Neural crest cell (in vitro differentiated cells): Measurements from ENCODE around the gene GLP1R. TPM values are rescaled to one million over a fixed set of nuclear protein-coding genes. Genes with fewer than 3 reads are reported as not detected.

ENCODE experiments used
- DNase-seq: peaks from one replicate; pipeline ENCODE4 v3.0.0; 2021; ENCODE audit warnings: low read depth, mixed read lengths, low spot score
- H3K27ac Mint-ChIP-seq: one replicate; pipeline ENCODE4 v1.8.0; 2021; ENCODE audit warnings: mild to moderate bottlenecking, mixed read lengths; ENCODE audit not compliant: unreplicated experiment
- H3K27me3 Mint-ChIP-seq: 2 replicates; pipeline ENCODE4 v1.8.0; 2021; ENCODE audit warnings: low read depth, mild to moderate bottlenecking, mixed read lengths
- H3K36me3 Mint-ChIP-seq: 2 replicates; pipeline ENCODE4 v1.8.0; 2021; ENCODE audit warnings: low read depth, mild to moderate bottlenecking, mixed read lengths
- H3K4me1 Mint-ChIP-seq: 2 replicates; pipeline ENCODE4 v1.8.0; 2021; ENCODE audit warnings: mixed read lengths
- H3K4me3 Mint-ChIP-seq: one replicate; pipeline ENCODE4 v1.8.0; 2021; ENCODE audit warnings: mild to moderate bottlenecking, mixed read lengths
- H3K9me3 Mint-ChIP-seq: 2 replicates; pipeline ENCODE4 v1.8.0; 2021; ENCODE audit warnings: mixed read lengths
- CTCF ChIP-seq: fragments of 200-600 bp; sonication (generic); conservative IDR thresholded peaks from 2 replicates; pipeline ENCODE4 v1.5.0; 2021; ENCODE audit warnings: antibody characterized with exemption, mild to moderate bottlenecking
- long read RNA-seq: library from polyadenylated mRNA; unstranded; transcript quantifications from one replicate; pipeline ENCODE4 v2.0.0, GENCODE V29; 2020
- total RNA-seq: library from RNA; stranded (reverse); gene quantifications from 2 replicates; pipeline ENCODE4 v1.2.1, GENCODE V29; 2021

GLP1R gene
- 0.65 and 0.89 TPM in 2 replicates for total RNA-seq
- long read RNA-seq, partial matches to known transcripts, result 0 of 2 reads
- long read RNA-seq, other reads (novel, unspliced or antisense), result 2 of 2 reads

GRCh38 chr6:39048481-39049399, at the start of gene GLP1R:
Gene GLP1R, plus strand, starts transcription at chr6:39048781. Its CDS starts 60 bp downstream, at chr6:39048841.
- Mint-ChIP-seq H3K9me3 (no peaks in the 10 kb centered on the region), H3K27me3 (peaks cover 75% of the 10 kb centered on the region)

GRCh38 chr6:39003072-39003471, 45.5 kb upstream of the GLP1R start:
- DNase-seq, result peak; percentile 5
- H3K4me3 Mint-ChIP-seq, result no peak overlapping the region
- no peak overlapping the region for H3K27ac Mint-ChIP-seq
- H3K9me3 Mint-ChIP-seq, result no peaks in the 10 kb centered on the region
- peak; percentile 44 for TF ChIP-seq CTCF
- H3K27me3 Mint-ChIP-seq, result peaks cover 93% of the 10 kb centered on the region
- H3K4me1 Mint-ChIP-seq, result no peaks in the 10 kb centered on the region
- H3K36me3 Mint-ChIP-seq, result no peaks in the 10 kb centered on the region

More at GRCh38 chr6:39048481-39049399, at the start of gene GLP1R:
- Mint-ChIP-seq H3K4me1 (no peaks in the 10 kb centered on the region), H3K4me3 (peak within 1 kb of the TSS; percentile 77), H3K27ac (no peak within 1 kb of the TSS), H3K36me3 (no peaks in the 10 kb centered on the region)
- TF ChIP-seq CTCF, result no peak
- no peak for DNase-seq

- no peak for TF ChIP-seq CTCF
- Mint-ChIP-seq H3K27me3 (peaks cover 96% of the 10 kb centered on the region), H3K27ac (no peak overlapping the region), H3K36me3 (no peaks in the 10 kb centered on the region), H3K4me1 (no peaks in the 10 kb centered on the region), H3K9me3 (no peaks in the 10 kb centered on the region), H3K4me3 (no peak overlapping the region)
- no peak for DNase-seq
These were observed 45.1 kb upstream of the GLP1R start for GRCh38 chr6:39003492-39003891.

- H3K27me3 Mint-ChIP-seq, result peaks cover 97% of the 10 kb centered on the region
- no peak for DNase-seq
- no peaks in the 10 kb centered on the region for H3K9me3 Mint-ChIP-seq
- no peak for TF ChIP-seq CTCF
- H3K27ac Mint-ChIP-seq, result no peak overlapping the region
- H3K4me1 Mint-ChIP-seq, result no peaks in the 10 kb centered on the region
- no peaks in the 10 kb centered on the region for H3K36me3 Mint-ChIP-seq
- H3K4me3 Mint-ChIP-seq, result no peak overlapping the region
These were observed 43.8 kb upstream of the GLP1R start for GRCh38 chr6:39004801-39005200.

- Mint-ChIP-seq H3K9me3 (no peaks in the 10 kb centered on the region), H3K4me1 (no peaks in the 10 kb centered on the region)
- TF ChIP-seq CTCF, result no peak
These were observed 42.8 kb upstream of the GLP1R start for GRCh38 chr6:39005774-39006173.

More at GRCh38 chr6:39005774-39006173, 42.8 kb upstream of the GLP1R start:
- no peaks in the 10 kb centered on the region for H3K36me3 Mint-ChIP-seq
- H3K27me3 Mint-ChIP-seq, result peaks cover 91% of the 10 kb centered on the region
- DNase-seq, result no peak
- H3K27ac Mint-ChIP-seq, result no peak overlapping the region
- H3K4me3 Mint-ChIP-seq, result no peak overlapping the region
